B cell (primary cell): ENCODE measurements around the gene ATOSA.

Source experiments
- CTCF ChIP-seq: fragments of 200-600 bp; IDR thresholded peaks from one replicate; pipeline ENCODE4 v1.8.0; 2022; ENCODE audit warnings: antibody characterized with exemption, mild to moderate bottlenecking
- EZH2 ChIP-seq: IDR thresholded peaks from 2 replicates; pipeline ENCODE4 v1.6.1; 2012; ENCODE audit warnings: borderline replicate concordance, low read depth, mild to moderate bottlenecking, moderate library complexity, low read length; ENCODE audit not compliant: insufficient read depth, poor library complexity, severe bottlenecking

- no peak for TF ChIP-seq EZH2
- TF ChIP-seq CTCF, result no peak
Observed at GRCh38 chr15:52717924-52718323, 38.7 kb upstream of the ATOSA start.
